Thymus (tissue), 11 donors: ENCODE data around the gene NEDD4L. TPM values are rescaled to one million over a fixed set of nuclear protein-coding genes. Genes with fewer than 3 reads are reported as not detected.

Experiments used
- DNase-seq, 9 donors: peaks; one replicate each; pipeline ENCODE4 v3.0.0-alpha.2; 2013; ENCODE audit warnings: low spot score in 9 of 9, low read depth in 6 of 9, missing footprints in 1 of 9
- H3K27ac ChIP-seq, 2 donors: one replicate each; pipeline ENCODE4 v1.5.1; 2013; ENCODE audit warnings: control low read depth in 1 of 2, low read depth in 1 of 2, low read length in 1 of 2, mild to moderate bottlenecking in 1 of 2, moderate library complexity in 1 of 2
- H3K27me3 ChIP-seq, 2 donors: one replicate each; pipeline ENCODE4 v1.5.1; 2013; ENCODE audit warnings: low read length in 1 of 2; ENCODE audit not compliant: control insufficient read depth in 2 of 2, insufficient read depth in 1 of 2
- H3K36me3 ChIP-seq, 2 donors: one replicate each; pipeline ENCODE4 v1.5.1; 2013; ENCODE audit warnings: low read length in 1 of 2, mild to moderate bottlenecking in 1 of 2, moderate library complexity in 1 of 2; ENCODE audit not compliant: control insufficient read depth in 2 of 2, insufficient read depth in 2 of 2
- H3K4me1 ChIP-seq, 2 donors: one replicate each; pipeline ENCODE4 v1.5.1; 2013; ENCODE audit warnings: low read length in 2 of 2; ENCODE audit not compliant: control insufficient read depth in 2 of 2, insufficient read depth in 2 of 2
- H3K4me3 ChIP-seq, 2 donors: one replicate each; pipeline ENCODE4 v1.5.1; 2013; ENCODE audit warnings: low read length in 2 of 2, control low read depth in 1 of 2, mild to moderate bottlenecking in 1 of 2
- H3K9me3 ChIP-seq, 2 donors: one replicate each; pipeline ENCODE4 v1.5.1; 2013; ENCODE audit warnings: low read length in 1 of 2, mild to moderate bottlenecking in 1 of 2; ENCODE audit not compliant: control insufficient read depth in 2 of 2, insufficient read depth in 1 of 2
- WGBS: extraction: QIAGEN DNeasy Blood & Tissue Kit; methylation state at CpG from one replicate; pipeline ENCODE4 v1.1.7; 2013; 5-methylcytosine and 5-hydroxymethylcytosine counted together
- polyA plus RNA-seq: library from polyadenylated mRNA; stranded (reverse); fragments of 200-250 nt; gene quantifications from one replicate; pipeline ENCODE4 v1.2.3, GENCODE V29; 2013
- total RNA-seq: library from RNA; stranded (reverse); fragments of 120-200 nt; gene quantifications from one replicate; pipeline ENCODE4 v1.2.4, GENCODE V29; 2013
- donor health status: healthy.

The NEDD4L gene
- total and polyA plus RNA-seq, 2 donors, result 6.5 to 11.8 TPM

GRCh38 chr18:58216071-58216481 is 172.1 kb downstream of the NEDD4L start:
- DNase-seq, result no peak
- WGBS, result 92% methylated on average over 3 of the region's 3 CpGs
- no peaks in the 10 kb centered on the region for H3K36me3 ChIP-seq
- H3K27me3 ChIP-seq, result no peaks in the 10 kb centered on the region
- H3K4me1 ChIP-seq, result no peaks in the 10 kb centered on the region
- no peaks in the 10 kb centered on the region for H3K9me3 ChIP-seq
- H3K4me3 ChIP-seq, result no peak overlapping the region
- H3K27ac ChIP-seq, result no peak overlapping the region

GRCh38 chr18:58217052-58217451 is 173.0 kb downstream of the NEDD4L start:
- Histone ChIP-seq H3K27ac (no peak overlapping the region), H3K4me3 (no peak overlapping the region), H3K9me3 (no peaks in the 10 kb centered on the region), H3K36me3 (no peaks in the 10 kb centered on the region), H3K27me3 (no peaks in the 10 kb centered on the region), H3K4me1 (no peaks in the 10 kb centered on the region)
- WGBS, result 94% methylated on average over 3 of the region's 3 CpGs
- no peak for DNase-seq

GRCh38 chr18:58218117-58218516 is 174.1 kb downstream of the NEDD4L start:
- no peaks in the 10 kb centered on the region for H3K9me3 ChIP-seq
- no peaks in the 10 kb centered on the region for H3K27me3 ChIP-seq
- no peaks in the 10 kb centered on the region for H3K36me3 ChIP-seq
- WGBS, result 95% methylated on average over 1 of the region's 1 CpG
- DNase-seq, result no peak
- H3K4me3 ChIP-seq, result no peak overlapping the region
- H3K4me1 ChIP-seq, result no peaks in the 10 kb centered on the region
- H3K27ac ChIP-seq, result no peak overlapping the region

- H3K4me3 ChIP-seq, result no peak overlapping the region
- 89% methylated on average over 12 of the region's 12 CpGs for WGBS
These were observed 177.2 kb downstream of the NEDD4L start for GRCh38 chr18:58221060-58221725.

GRCh38 chr18:58222432-58223125 is 178.6 kb downstream of the NEDD4L start:
- no peaks in the 10 kb centered on the region for H3K36me3 ChIP-seq
- WGBS, result 96% methylated on average over 3 of the region's 3 CpGs
- no peak overlapping the region for H3K4me3 ChIP-seq
- H3K4me1 ChIP-seq, result no peaks in the 10 kb centered on the region
- no peak for DNase-seq
- H3K9me3 ChIP-seq, result no peaks in the 10 kb centered on the region
- H3K27ac ChIP-seq, result no peak overlapping the region
- H3K27me3 ChIP-seq, result no peaks in the 10 kb centered on the region

More at GRCh38 chr18:58221060-58221725, 177.2 kb downstream of the NEDD4L start:
- Histone ChIP-seq H3K36me3 (no peaks in the 10 kb centered on the region), H3K27ac (no peak overlapping the region), H3K4me1 (no peaks in the 10 kb centered on the region), H3K9me3 (no peaks in the 10 kb centered on the region), H3K27me3 (no peaks in the 10 kb centered on the region)
- DNase-seq, result peak in 1 of 9 donors; percentile 9

GRCh38 chr18:58223717-58224424 is 179.8 kb downstream of the NEDD4L start:
- no peaks in the 10 kb centered on the region for H3K27me3 ChIP-seq
- 91% methylated on average over 15 of the region's 15 CpGs for WGBS
- H3K4me1 ChIP-seq, result no peaks in the 10 kb centered on the region
- H3K36me3 ChIP-seq, result no peaks in the 10 kb centered on the region
- no peak for DNase-seq
- peak overlapping the region; percentile 32 to 33 for H3K27ac ChIP-seq
- H3K4me3 ChIP-seq, result no peak overlapping the region
- no peaks in the 10 kb centered on the region for H3K9me3 ChIP-seq

GRCh38 chr18:58224425-58224750 is 180.4 kb downstream of the NEDD4L start:
- peak overlapping the region in 1 of 2 donors; percentile 32 for H3K27ac ChIP-seq
- no peak overlapping the region for H3K4me3 ChIP-seq
- H3K4me1 ChIP-seq, result no peaks in the 10 kb centered on the region
- DNase-seq, result no peak
- no peaks in the 10 kb centered on the region for H3K27me3 ChIP-seq
- H3K9me3 ChIP-seq, result no peaks in the 10 kb centered on the region
- no peaks in the 10 kb centered on the region for H3K36me3 ChIP-seq
- 82% methylated on average over 2 of the region's 2 CpGs for WGBS

- H3K4me3 ChIP-seq, result no peak overlapping the region
- WGBS, result 94% methylated on average over 6 of the region's 6 CpGs
These were observed 181.1 kb downstream of the NEDD4L start for GRCh38 chr18:58225101-58225500.

GRCh38 chr18:58226429-58226828 is 182.4 kb downstream of the NEDD4L start:
- DNase-seq, result no peak
- no peak overlapping the region for H3K27ac ChIP-seq
- H3K36me3 ChIP-seq, result no peaks in the 10 kb centered on the region
- H3K4me1 ChIP-seq, result no peaks in the 10 kb centered on the region
- WGBS, result 61% methylated on average over 3 of the region's 3 CpGs
- H3K27me3 ChIP-seq, result no peaks in the 10 kb centered on the region
- H3K4me3 ChIP-seq, result no peak overlapping the region
- no peaks in the 10 kb centered on the region for H3K9me3 ChIP-seq

More at GRCh38 chr18:58225101-58225500, 181.1 kb downstream of the NEDD4L start:
- no peaks in the 10 kb centered on the region for H3K4me1 ChIP-seq
- H3K27ac ChIP-seq, result no peak overlapping the region
- DNase-seq, result no peak
- no peaks in the 10 kb centered on the region for H3K27me3 ChIP-seq
- H3K9me3 ChIP-seq, result no peaks in the 10 kb centered on the region
- H3K36me3 ChIP-seq, result no peaks in the 10 kb centered on the region
